NT2/D1 (cell line): ENCODE data around the gene SLC28A3.

ENCODE experiments used
- SUZ12 ChIP-seq: IDR thresholded peaks from 2 replicates; pipeline ENCODE4 v1.6.1; 2011; ENCODE audit not compliant: insufficient read length, insufficient read depth; ENCODE audit errors: extremely low read depth
- YY1 ChIP-seq: IDR thresholded peaks from 2 replicates; pipeline ENCODE4 v1.6.1; 2011; ENCODE audit not compliant: insufficient read length, insufficient read depth
- ZNF274 ChIP-seq: IDR thresholded peaks from 2 replicates; pipeline ENCODE4 v1.6.1; 2011; ENCODE audit warnings: mild to moderate bottlenecking, low read depth, low read length

- TF ChIP-seq YY1 (no peak), ZNF274 (no peak), SUZ12 (no peak)
These were observed 63.8 kb downstream of the SLC28A3 start for GRCh38 chr9:84276741-84277140.
